Caco-2 (cell line): ENCODE data around the gene PHACTR1. TPM values are rescaled to one million over a fixed set of nuclear protein-coding genes. Genes with fewer than 3 reads are reported as not detected.

Experiments used
- BruUV-seq: library from RNA; stranded (reverse); fragments of 400-500 nt; replicated peaks from 2 replicates; lab custom pipeline; 2021; lab: Mats Ljungman, UMichigan
- CTCF ChIA-PET: fragments of 300-600 bp; sonication (Branson Sonifier 250); formaldehyde crosslinking; loops from one replicate; lab custom pipeline; 2022; ENCODE audit warnings: antibody characterized with exemption; lab: Charles Lee
- POLR2A ChIA-PET: fragments of 300-600 bp; sonication (Branson Sonifier 250); formaldehyde crosslinking; loops from one replicate; lab custom pipeline; 2022; ENCODE audit warnings: antibody characterized with exemption; lab: Charles Lee
- DNase-seq, 2 experiments: peaks; one replicate each; pipeline versions ENCODE4 v3.0.0 to v3.0.0-alpha.2; 2020 to 2022
- H3K27me3 ChIP-seq: replicated peaks from 2 replicates; pipeline ENCODE4 v1.6.0; 2011; ENCODE audit warnings: low read length; ENCODE audit not compliant: control insufficient read depth, insufficient read depth
- H3K36me3 ChIP-seq: 2 replicates; pipeline ENCODE4 v1.5.1; 2011; ENCODE audit warnings: low read length; ENCODE audit not compliant: control insufficient read depth, insufficient read depth
- H3K4me1 ChIP-seq: fragments of 250-450 bp; sonication (Bioruptor Pico); 2 replicates; pipeline ENCODE4 v1.5.1; 2020; ENCODE audit warnings: mild to moderate bottlenecking
- H3K4me3 ChIP-seq: 2 replicates; pipeline ENCODE4 v1.5.1; 2011; ENCODE audit warnings: low read depth, mild to moderate bottlenecking, control low read depth, low read length
- H3K9me3 ChIP-seq: fragments of 250-450 bp; sonication (Bioruptor Pico); 2 replicates; pipeline ENCODE4 v1.5.1; 2020; ENCODE audit warnings: mild to moderate bottlenecking, moderate library complexity
- H3K27ac Mint-ChIP-seq: one replicate; pipeline ENCODE4 v1.8.0; 2022; ENCODE audit warnings: mixed read lengths; ENCODE audit not compliant: unreplicated experiment
- H3K27me3 Mint-ChIP-seq: one replicate; pipeline ENCODE4 v1.8.0; 2022; ENCODE audit warnings: mixed read lengths; ENCODE audit not compliant: insufficient read depth, unreplicated experiment
- H3K36me3 Mint-ChIP-seq: one replicate; pipeline ENCODE4 v1.8.0; 2022; ENCODE audit warnings: mild to moderate bottlenecking, mixed read lengths; ENCODE audit not compliant: insufficient read depth, unreplicated experiment
- H3K4me1 Mint-ChIP-seq: one replicate; pipeline ENCODE4 v1.8.0; 2022; ENCODE audit warnings: low read depth, mixed read lengths; ENCODE audit not compliant: unreplicated experiment
- H3K4me3 Mint-ChIP-seq: one replicate; pipeline ENCODE4 v1.8.0; 2022; ENCODE audit warnings: mild to moderate bottlenecking, moderate library complexity, mixed read lengths; ENCODE audit not compliant: unreplicated experiment
- H3K9me3 Mint-ChIP-seq: one replicate; pipeline ENCODE4 v1.8.0; 2022; ENCODE audit warnings: mixed read lengths; ENCODE audit not compliant: unreplicated experiment
- CTCF ChIP-seq, 2 experiments: fragments of 200-600 bp in 1 of 2; IDR thresholded peaks; 1 replicate in 1 of 2; 2 replicates in 1 of 2; pipeline versions ENCODE4 v1.5.1 to v1.8.0; 2011 to 2022; ENCODE audit warnings: antibody characterized with exemption in 1 of 2, control low read depth in 1 of 2, inconsistent platforms in 1 of 2, low read depth in 1 of 2, low read length in 1 of 2, mild to moderate bottlenecking in 1 of 2, moderate library complexity in 1 of 2; ENCODE audit not compliant: insufficient read depth in 1 of 2, severe bottlenecking in 1 of 2, unreplicated experiment in 1 of 2
- intact Hi-C: fragments of 100-400 bp; cut with micrococcal nuclease; formaldehyde crosslinking; loops from one replicate; pipeline ENCODE4 v1.10.0; 2022; ENCODE audit not compliant: unreplicated experiment
- total RNA-seq: library from RNA; stranded (reverse); gene quantifications from 2 replicates; pipeline ENCODE4 v1.2.3, GENCODE V29; 2022

PHACTR1 gene
- total RNA-seq, 1 experiment from 2014 or later, result 0.41 TPM

GRCh38 chr6:13304580-13305260 lies 588.2 kb downstream of the PHACTR1 start:
- DNase-seq, result no peak
- intact Hi-C loops, result no loop called here
- POLR2A ChIA-PET, result no interaction called here
- TF ChIP-seq CTCF (IDR thresholded peaks at IDR 0.05; ENCODE audit: insufficient read depth in 1 of 2, low read depth in 1 of 2, low read length in 1 of 2, severe bottlenecking in 1 of 2, unreplicated experiment in 1 of 2), result no peak
- BruUV-seq, result no TSS peak
- peaks cover 12% of the 10 kb centered on the region for H3K4me1 ChIP-seq
- CTCF ChIA-PET, result no interaction called here
- peaks cover 3% of the 10 kb centered on the region; the same call in 1 of the 2 replicates for H3K36me3 ChIP-seq
- peaks cover 100% of the 10 kb centered on the region for H3K36me3 Mint-ChIP-seq
- H3K4me3 Mint-ChIP-seq, result no peak overlapping the region
- peaks cover 26% of the 10 kb centered on the region for H3K4me1 Mint-ChIP-seq
- no peaks in the 10 kb centered on the region for H3K27me3 Mint-ChIP-seq
- H3K27me3 ChIP-seq, result no peaks in the 10 kb centered on the region
- H3K4me3 ChIP-seq, result no peak overlapping the region
- H3K9me3 Mint-ChIP-seq, result no peaks in the 10 kb centered on the region
- no peaks in the 10 kb centered on the region for H3K9me3 ChIP-seq
- H3K27ac Mint-ChIP-seq, result no peak overlapping the region

GRCh38 chr6:13305288-13305687 lies 588.7 kb downstream of the PHACTR1 start:
- POLR2A ChIA-PET, result no interaction called here

GRCh38 chr6:13305791-13306190 lies 589.2 kb downstream of the PHACTR1 start:
- POLR2A ChIA-PET, result no interaction called here

More at GRCh38 chr6:13305288-13305687, 588.7 kb downstream of the PHACTR1 start:
- no peaks in the 10 kb centered on the region for H3K9me3 ChIP-seq
- TF ChIP-seq CTCF (IDR thresholded peaks at IDR 0.05; ENCODE audit: insufficient read depth in 1 of 2, low read depth in 1 of 2, low read length in 1 of 2, severe bottlenecking in 1 of 2, unreplicated experiment in 1 of 2), result no peak
- Mint-ChIP-seq H3K4me3 (no peak overlapping the region), H3K4me1 (peaks cover 27% of the 10 kb centered on the region), H3K27ac (no peak overlapping the region), H3K9me3 (no peaks in the 10 kb centered on the region), H3K27me3 (no peaks in the 10 kb centered on the region), H3K36me3 (peaks cover 100% of the 10 kb centered on the region)
- no peak overlapping the region for H3K4me3 ChIP-seq
- CTCF ChIA-PET, result no interaction called here
- peaks cover 18% of the 10 kb centered on the region for H3K4me1 ChIP-seq
- H3K27me3 ChIP-seq, result no peaks in the 10 kb centered on the region
- BruUV-seq, result no TSS peak
- intact Hi-C loops, result no loop called here
- H3K36me3 ChIP-seq, result peaks cover 3% of the 10 kb centered on the region; the same call in 1 of the 2 replicates
- no peak for DNase-seq

More at GRCh38 chr6:13305791-13306190, 589.2 kb downstream of the PHACTR1 start:
- H3K36me3 ChIP-seq, result peaks cover 3% of the 10 kb centered on the region; the same call in 1 of the 2 replicates
- Mint-ChIP-seq H3K36me3 (peaks cover 100% of the 10 kb centered on the region), H3K4me3 (no peak overlapping the region), H3K9me3 (no peaks in the 10 kb centered on the region), H3K4me1 (peaks cover 32% of the 10 kb centered on the region), H3K27ac (no peak overlapping the region), H3K27me3 (no peaks in the 10 kb centered on the region)
- intact Hi-C loops, result no loop called here
- no TSS peak for BruUV-seq
- H3K4me3 ChIP-seq, result no peak overlapping the region
- no peak for DNase-seq
- no peak for TF ChIP-seq CTCF (IDR thresholded peaks at IDR 0.05; ENCODE audit: insufficient read depth in 1 of 2, low read depth in 1 of 2, low read length in 1 of 2, severe bottlenecking in 1 of 2, unreplicated experiment in 1 of 2)
- no peaks in the 10 kb centered on the region for H3K27me3 ChIP-seq
- H3K9me3 ChIP-seq, result no peaks in the 10 kb centered on the region
- H3K4me1 ChIP-seq, result peaks cover 20% of the 10 kb centered on the region
- CTCF ChIA-PET, result no interaction called here
